ENCODE data around the gene ETV6.

The ETV6 gene

DNA sequence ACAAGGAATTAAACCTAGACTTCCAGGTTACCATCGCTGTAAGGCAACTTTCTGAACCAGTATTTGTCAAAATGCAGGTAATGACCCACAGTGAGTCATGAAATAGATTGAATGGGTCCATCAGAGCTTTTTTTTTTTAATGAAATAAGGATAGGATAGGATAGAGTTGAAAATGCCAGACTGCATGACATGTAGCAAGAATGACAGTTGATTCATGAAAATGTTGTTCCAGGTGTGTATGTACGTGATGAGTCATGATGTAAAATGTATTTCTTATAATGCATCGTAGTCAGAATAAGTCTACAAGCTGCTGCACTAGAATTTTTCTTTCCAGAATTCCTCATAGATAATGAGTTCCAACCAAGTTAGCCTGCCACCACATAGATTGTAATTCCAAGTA lies 236.9 kb downstream of the ETV6 start:
- no peak overlapping the region for H3K4me3 ChIP-seq (replicated peaks in 1 of 2; ENCODE audit: low read depth in 2 of 2, low read length in 2 of 2)
- no peak for DNase-seq (ENCODE audit: low read depth in 2 of 2)
- TF ChIP-seq, protein P1, sequence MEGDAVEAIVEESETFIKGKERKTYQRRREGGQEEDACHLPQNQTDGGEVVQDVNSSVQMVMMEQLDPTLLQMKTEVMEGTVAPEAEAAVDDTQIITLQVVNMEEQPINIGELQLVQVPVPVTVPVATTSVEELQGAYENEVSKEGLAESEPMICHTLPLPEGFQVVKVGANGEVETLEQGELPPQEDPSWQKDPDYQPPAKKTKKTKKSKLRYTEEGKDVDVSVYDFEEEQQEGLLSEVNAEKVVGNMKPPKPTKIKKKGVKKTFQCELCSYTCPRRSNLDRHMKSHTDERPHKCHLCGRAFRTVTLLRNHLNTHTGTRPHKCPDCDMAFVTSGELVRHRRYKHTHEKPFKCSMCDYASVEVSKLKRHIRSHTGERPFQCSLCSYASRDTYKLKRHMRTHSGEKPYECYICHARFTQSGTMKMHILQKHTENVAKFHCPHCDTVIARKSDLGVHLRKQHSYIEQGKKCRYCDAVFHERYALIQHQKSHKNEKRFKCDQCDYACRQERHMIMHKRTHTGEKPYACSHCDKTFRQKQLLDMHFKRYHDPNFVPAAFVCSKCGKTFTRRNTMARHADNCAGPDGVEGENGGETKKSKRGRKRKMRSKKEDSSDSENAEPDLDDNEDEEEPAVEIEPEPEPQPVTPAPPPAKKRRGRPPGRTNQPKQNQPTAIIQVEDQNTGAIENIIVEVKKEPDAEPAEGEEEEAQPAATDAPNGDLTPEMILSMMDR (IDR thresholded peaks at IDR 0.05; ENCODE audit: low read depth, low read length) = no peak

DNA sequence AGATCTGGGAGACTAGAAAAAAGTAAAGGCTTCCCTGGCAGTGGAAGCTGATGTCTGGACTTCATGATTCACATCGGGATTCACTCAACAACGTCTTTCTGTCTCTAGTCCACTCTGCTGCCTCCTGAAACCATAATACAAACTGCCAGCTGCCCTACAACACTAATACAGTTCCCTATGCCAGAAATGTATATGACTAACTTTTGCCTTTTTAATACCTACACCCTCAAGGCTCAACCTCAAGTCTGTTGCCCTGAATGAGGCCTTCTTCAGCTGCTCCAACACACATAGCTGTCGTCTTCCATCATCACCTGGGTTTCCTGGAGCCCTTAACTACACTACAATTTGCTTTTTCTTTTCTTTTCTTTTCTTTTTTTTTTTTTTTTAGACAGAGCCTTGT lies 238.6 kb downstream of the ETV6 start:
- DNase-seq (ENCODE audit: low read depth in 2 of 2) = no peak
- TF ChIP-seq, protein P1 (IDR thresholded peaks at IDR 0.05; ENCODE audit: low read depth, low read length) = no peak
- no peak overlapping the region for H3K4me3 ChIP-seq (replicated peaks in 1 of 2; ENCODE audit: low read depth in 2 of 2, low read length in 2 of 2)

DNA sequence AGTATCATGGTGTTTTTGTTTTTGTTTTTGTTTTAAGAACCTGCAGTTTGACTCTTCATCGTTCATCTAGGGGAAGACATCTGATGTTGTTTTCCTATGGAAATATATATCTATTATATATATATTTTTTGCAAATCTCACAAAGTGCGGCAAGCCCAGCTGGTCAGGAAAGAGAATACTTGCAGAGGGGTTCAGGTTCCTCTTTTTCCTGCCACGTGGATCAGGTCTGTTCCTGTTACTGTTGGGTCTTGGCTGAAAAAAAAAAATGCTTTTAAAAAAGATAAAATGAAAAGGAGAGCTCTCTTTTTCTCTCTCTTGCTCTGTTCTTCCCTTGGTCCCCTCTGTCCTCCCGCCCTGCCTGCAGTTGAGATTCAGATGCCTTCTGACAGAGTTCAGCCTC lies 241.9 kb downstream of the ETV6 start:
- H3K4me3 ChIP-seq (replicated peaks in 1 of 2; ENCODE audit: low read depth in 2 of 2, low read length in 2 of 2) = no peak overlapping the region
- no peak for DNase-seq (ENCODE audit: low read depth in 2 of 2)
- TF ChIP-seq, protein P1 (IDR thresholded peaks at IDR 0.05; ENCODE audit: low read depth, low read length) = no peak

DNA sequence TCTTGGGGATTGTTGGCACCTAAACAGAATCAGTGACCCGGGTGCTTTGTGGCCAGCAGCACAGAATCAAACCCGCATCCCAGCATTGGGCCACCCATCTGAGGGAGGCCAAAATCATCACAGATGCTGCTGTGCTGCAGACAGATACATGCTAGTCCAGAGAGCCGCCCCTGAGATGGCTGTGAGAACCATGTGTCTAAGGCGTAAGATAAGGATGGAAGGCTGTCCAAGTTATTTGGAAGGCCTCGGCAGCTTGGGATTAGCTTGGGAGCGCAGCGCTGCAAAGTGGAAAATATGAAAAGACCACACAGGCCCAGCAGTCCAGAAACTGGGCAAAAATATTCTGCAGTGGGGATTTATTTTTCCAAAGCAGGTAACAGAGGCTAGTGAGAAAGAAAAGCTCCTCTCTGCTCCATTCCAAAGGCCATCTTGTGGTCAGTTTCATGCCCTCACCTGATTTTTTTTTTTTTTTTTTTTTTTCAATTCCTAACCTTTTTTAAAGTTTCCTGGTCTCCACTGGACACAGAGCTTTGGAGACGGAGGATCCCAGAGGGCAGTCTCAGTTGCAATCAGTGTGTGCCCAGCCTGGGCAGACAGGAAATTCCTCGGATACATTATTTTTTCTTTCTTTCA lies 242.4 kb downstream of the ETV6 start:
- DNase-seq (ENCODE audit: low read depth in 2 of 2) = peak in 1 of 2 donors; percentile 34
- no peak overlapping the region for H3K4me3 ChIP-seq (replicated peaks in 1 of 2; ENCODE audit: low read depth in 2 of 2, low read length in 2 of 2)
- TF ChIP-seq, protein P1 (IDR thresholded peaks at IDR 0.05; ENCODE audit: low read depth, low read length) = peak; percentile 36

DNA sequence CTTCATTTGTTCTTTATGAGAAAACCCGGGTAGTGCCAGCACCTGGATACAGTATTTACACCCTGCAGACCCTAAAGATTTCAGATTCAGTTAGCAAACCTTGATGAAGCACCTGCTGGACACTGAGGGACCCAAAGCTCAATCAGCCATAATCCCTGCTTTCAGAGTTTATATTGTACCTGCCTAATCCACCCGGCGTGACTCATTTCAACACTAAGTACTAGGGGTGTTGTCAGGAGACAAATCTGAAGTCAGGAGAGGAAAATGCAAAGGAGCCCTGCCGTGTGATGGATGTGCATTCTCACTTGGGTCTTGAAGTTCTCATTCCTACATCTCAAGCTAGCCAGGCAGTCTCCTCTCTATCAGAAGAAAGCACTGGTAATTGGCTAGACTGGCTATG lies 244.5 kb downstream of the ETV6 start:
- no peak overlapping the region for H3K4me3 ChIP-seq (replicated peaks in 1 of 2; ENCODE audit: low read depth in 2 of 2, low read length in 2 of 2)
- no peak for DNase-seq (ENCODE audit: low read depth in 2 of 2)
- TF ChIP-seq, protein P1 (IDR thresholded peaks at IDR 0.05; ENCODE audit: low read depth, low read length) = no peak

DNA sequence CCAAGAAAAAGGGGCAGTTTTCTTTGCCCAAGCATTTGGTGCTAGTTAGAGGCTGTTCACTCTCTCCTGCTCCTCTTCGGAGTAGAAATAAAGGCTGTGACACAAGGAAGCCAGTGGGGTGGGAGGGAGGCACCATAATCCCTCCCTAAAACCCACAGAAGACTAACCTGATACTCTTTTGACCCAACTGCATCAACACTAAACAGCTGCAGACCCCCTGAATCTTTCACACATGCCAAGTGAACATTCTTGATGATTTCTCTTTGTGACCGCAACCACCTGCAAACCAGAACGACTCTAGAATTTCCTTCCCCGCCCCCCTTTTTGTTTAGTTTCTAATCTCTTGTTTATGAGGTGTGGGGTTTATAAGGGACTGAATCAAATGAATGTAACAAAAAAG lies 245.4 kb downstream of the ETV6 start:
- DNase-seq (ENCODE audit: low read depth in 2 of 2) = no peak
- no peak overlapping the region for H3K4me3 ChIP-seq (replicated peaks in 1 of 2; ENCODE audit: low read depth in 2 of 2, low read length in 2 of 2)
- TF ChIP-seq, protein P1 (IDR thresholded peaks at IDR 0.05; ENCODE audit: low read depth, low read length) = no peak

Data from cardiac fibroblast (primary cell).